Thyroid gland (tissue), 4 donors: Measurements from ENCODE around the gene ZNF597.

ENCODE experiments used
- POLR2A ChIP-seq, 2 donors: fragments of 450-650 bp; IDR thresholded peaks; one replicate each; pipeline ENCODE4 v1.6.1; 2017; ENCODE audit warnings: antibody characterized with exemption in 2 of 2, mild to moderate bottlenecking in 2 of 2, moderate library complexity in 1 of 2
- TF ChIP-seq, protein P1 (sequence below), 6 experiments: fragments of 200-600 bp in 3 of 6; fragments of 450-650 bp in 3 of 6; sonication (generic) in 3 of 6; IDR thresholded peaks; one replicate each; pipeline ENCODE4 v1.5.1; 2016 to 2019; ENCODE audit warnings: antibody characterized with exemption in 6 of 6, mild to moderate bottlenecking in 2 of 6, inconsistent platforms in 1 of 6, moderate library complexity in 1 of 6

DNA sequence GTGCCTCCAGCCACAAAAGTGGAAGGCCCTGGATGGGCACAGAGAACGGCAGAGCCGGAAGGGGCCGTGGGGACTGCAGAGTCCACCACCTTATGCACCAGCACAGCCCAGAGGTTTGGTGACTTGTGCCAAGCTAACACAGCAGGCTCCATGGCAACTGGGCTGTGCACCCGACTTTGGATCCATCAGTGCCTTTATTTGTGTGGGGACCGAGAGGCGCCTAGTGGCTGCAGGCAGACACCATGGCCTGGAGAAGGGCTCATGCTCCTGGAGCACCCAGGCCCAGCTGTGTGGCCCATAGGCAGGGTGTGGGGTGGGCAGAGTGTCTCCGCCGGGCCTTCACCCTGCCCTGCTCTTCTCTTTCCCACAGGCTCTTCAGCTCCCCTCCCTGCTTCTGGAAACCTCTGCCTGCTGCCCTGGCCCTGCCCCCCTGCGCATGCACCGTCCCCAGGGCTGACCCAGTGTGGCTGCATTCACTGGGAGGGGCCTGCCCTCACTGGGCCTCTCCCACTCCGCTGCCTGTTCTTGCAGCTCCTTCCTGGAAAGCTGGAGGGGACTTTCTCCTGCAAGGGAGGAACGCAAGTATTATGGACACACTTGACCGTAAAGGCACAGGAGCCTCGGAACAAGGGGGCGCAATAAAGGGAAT, 41.9 kb upstream of the ZNF597 start:
- TF ChIP-seq, protein P1, sequence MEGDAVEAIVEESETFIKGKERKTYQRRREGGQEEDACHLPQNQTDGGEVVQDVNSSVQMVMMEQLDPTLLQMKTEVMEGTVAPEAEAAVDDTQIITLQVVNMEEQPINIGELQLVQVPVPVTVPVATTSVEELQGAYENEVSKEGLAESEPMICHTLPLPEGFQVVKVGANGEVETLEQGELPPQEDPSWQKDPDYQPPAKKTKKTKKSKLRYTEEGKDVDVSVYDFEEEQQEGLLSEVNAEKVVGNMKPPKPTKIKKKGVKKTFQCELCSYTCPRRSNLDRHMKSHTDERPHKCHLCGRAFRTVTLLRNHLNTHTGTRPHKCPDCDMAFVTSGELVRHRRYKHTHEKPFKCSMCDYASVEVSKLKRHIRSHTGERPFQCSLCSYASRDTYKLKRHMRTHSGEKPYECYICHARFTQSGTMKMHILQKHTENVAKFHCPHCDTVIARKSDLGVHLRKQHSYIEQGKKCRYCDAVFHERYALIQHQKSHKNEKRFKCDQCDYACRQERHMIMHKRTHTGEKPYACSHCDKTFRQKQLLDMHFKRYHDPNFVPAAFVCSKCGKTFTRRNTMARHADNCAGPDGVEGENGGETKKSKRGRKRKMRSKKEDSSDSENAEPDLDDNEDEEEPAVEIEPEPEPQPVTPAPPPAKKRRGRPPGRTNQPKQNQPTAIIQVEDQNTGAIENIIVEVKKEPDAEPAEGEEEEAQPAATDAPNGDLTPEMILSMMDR (IDR thresholded peaks at IDR 0.05), result no peak
- TF ChIP-seq POLR2A (IDR thresholded peaks at IDR 0.05), result no peak
